ENCODE measurements around the gene AOAH.

- no peak for TF ChIP-seq SP1 (CRISPR knock-in tag; IDR thresholded peaks at IDR 0.05)
- TF ChIP-seq ZNF24 (IDR thresholded peaks at IDR 0.05) = no peak
- TF ChIP-seq FOXA3 (CRISPR knock-in tag; conservative IDR thresholded peaks at IDR 0.05 in 1 of 2, IDR thresholded peaks at IDR 0.05 in 1 of 2) = no peak
- no peak for TF ChIP-seq MAZ (CRISPR knock-in tag; conservative IDR thresholded peaks at IDR 0.05 in 1 of 2, IDR thresholded peaks at IDR 0.05 in 1 of 2)
- no peak for TF ChIP-seq CTCF (IDR thresholded peaks at IDR 0.05 in 2 of 3, conservative IDR thresholded peaks at IDR 0.05 in 1 of 3; ENCODE audit: insufficient read depth in 2 of 3, low read depth in 1 of 3, low read length in 3 of 3)
- TF ChIP-seq RBM22 (IDR thresholded peaks at IDR 0.05; ENCODE audit: low read depth, low read length, poor library complexity, severe bottlenecking) = no peak
- TF ChIP-seq ZNF668 (CRISPR knock-in tag; IDR thresholded peaks at IDR 0.05) = no peak
- no peak for TF ChIP-seq NR3C1 (CRISPR knock-in tag; IDR thresholded peaks at IDR 0.05)
- TF ChIP-seq TBP (optimal IDR thresholded peaks at IDR 0.05; ENCODE audit: low read depth, low read length) = no peak
- TF ChIP-seq TOE1 (IDR thresholded peaks at IDR 0.05; ENCODE audit: borderline replicate concordance) = no peak
- no peak for TF ChIP-seq TOE1 (CRISPR knock-in tag; IDR thresholded peaks at IDR 0.05; ENCODE audit: borderline replicate concordance, low read depth)
- TF ChIP-seq MCM5 (IDR thresholded peaks at IDR 0.05; ENCODE audit: low read depth) = no peak
- TF ChIP-seq CHD1 (IDR thresholded peaks at IDR 0.05; ENCODE audit: low read length) = no peak
- TF ChIP-seq ZNF639 (CRISPR knock-in tag; conservative IDR thresholded peaks at IDR 0.05 in 1 of 2, IDR thresholded peaks at IDR 0.05 in 1 of 2) = no peak
These were observed 104.1 kb downstream of the AOAH start for GRCh38 chr7:36620166-36620708.
